Hematopoietic multipotent progenitor cell treated with erythropoietin and hydrocortisone succinate and interleukin-3 and kit ligand, for 15 days (in vitro differentiated cells): ENCODE data around the gene ZC3HAV1L.
A peak's percentile ranks its signal among the peaks of the same experiment; 100 is the strongest.
"Not testable (repeated sequence)": the region's sequence is repeated elsewhere in the genome, so short reads cannot be mapped to it uniquely, and the experiment has no call there.

ENCODE experiments used
- DNase-seq: peaks from one replicate; pipeline ENCODE4 v3.0.0-alpha.2; 2015; ENCODE audit warnings: low spot score

The ZC3HAV1L gene

DNA sequence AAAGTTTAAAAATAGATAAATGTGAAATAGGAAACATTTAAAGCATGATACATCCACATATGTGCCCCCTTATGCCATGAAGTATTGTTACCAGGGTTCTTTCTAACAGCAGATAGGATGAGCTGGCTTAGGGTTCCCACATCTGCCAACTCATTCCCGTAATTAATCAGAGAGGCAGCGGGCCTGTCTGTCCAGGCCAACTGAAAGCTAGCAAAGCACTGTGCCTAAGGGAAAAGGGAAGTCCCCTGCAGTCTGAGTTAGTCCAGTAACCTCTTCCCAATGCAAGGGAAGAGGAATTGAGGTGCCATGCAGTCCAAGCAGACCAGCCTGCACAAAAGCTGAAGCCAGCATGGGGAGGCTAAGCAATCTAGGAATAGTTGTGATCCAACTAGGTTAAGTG, 18.3 kb upstream of the ZC3HAV1L start:
- DNase-seq, result no peak

DNA sequence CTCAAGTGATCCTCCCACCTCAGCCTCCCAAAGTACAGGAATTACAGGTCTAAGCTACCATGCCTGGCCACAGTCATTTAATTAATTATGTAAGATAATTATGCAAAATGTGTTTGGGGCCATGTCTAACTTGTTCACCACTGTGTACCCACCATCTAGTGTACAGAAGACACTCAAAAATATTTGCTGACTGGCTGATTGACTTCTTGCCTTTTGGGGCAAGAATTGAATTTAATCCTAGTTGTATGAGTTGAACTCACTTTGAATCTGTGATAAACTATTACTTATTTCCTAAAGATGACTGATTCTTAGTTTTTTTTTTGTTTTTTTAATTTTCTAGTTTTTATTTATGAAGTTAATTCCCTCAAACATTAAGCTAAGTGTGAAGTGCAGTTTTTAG, 15.8 kb upstream of the ZC3HAV1L start:
- DNase-seq, result no peak

GRCh38 chr7:139049936-139050335, 14.1 kb upstream of the ZC3HAV1L start:
- no peak for DNase-seq

GRCh38 chr7:139049111-139049510, 13.3 kb upstream of the ZC3HAV1L start:
- DNase-seq, result no peak

GRCh38 chr7:139047970-139048369, 12.1 kb upstream of the ZC3HAV1L start:
- peak; percentile 51 for DNase-seq

DNA sequence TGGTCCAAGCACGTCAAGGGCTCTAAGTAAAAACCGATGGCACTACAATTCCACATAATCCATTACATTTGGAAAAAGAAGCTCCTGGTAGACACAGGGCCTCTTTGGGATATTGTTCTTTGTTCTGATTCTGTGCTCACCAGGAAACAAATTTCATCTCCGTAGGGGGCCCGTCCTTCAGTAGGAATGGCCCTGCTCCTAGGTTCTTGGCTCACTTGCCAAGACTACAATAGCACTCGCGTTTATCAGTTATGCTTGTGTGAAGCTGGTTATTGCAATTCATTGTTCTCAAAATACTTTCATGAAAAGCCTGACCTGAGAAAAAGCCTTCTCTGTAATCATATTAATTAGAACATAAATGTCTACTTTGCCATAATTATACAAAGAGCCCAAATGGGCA, 10.3 kb upstream of the ZC3HAV1L start:
- no peak for DNase-seq

DNA sequence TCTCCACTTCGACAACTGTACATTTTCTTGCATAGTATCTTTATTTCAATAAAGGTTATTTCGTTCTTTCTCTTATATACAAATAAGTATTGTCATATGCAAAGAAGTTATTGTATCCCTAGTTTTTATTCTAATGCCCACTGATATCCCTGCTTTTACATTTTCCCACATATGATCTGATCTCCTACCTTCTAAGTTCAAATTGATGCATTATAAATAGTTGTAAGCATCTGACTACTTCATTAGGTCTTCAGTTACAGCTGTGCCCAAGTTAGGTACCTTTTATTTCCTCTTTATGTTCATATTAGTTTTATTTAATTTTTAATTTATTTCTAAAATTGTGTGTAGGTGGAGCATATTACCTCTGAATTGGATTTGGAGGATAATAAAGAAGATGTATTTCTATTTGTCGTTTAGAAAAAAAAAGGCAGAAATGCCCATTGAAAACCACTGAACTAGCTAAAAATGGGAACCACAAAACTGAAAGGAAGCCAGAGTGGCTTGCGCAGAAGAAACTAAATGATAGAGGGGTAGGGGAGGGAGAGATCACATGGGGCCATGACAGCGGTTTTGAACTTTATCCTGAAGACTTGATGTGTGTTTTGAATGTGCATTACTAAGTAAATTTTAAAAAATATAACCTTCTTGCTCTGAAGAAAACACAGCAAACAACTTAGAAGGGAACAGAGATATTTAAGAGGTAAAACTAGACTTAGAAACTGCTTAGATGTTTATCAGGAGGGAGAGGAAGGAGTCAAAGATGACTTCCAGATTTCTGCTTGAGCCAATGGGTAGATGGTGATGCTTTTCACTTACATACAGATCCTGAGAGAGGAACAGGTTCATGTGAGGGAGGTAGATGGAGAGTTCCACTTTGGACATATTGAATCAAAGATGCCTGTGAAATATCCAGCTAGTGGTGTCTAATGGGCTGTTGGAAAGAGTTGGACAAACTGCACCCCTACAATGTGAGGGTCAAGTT, 9.3 kb upstream of the ZC3HAV1L start:
- DNase-seq, result peak; percentile 22

DNA sequence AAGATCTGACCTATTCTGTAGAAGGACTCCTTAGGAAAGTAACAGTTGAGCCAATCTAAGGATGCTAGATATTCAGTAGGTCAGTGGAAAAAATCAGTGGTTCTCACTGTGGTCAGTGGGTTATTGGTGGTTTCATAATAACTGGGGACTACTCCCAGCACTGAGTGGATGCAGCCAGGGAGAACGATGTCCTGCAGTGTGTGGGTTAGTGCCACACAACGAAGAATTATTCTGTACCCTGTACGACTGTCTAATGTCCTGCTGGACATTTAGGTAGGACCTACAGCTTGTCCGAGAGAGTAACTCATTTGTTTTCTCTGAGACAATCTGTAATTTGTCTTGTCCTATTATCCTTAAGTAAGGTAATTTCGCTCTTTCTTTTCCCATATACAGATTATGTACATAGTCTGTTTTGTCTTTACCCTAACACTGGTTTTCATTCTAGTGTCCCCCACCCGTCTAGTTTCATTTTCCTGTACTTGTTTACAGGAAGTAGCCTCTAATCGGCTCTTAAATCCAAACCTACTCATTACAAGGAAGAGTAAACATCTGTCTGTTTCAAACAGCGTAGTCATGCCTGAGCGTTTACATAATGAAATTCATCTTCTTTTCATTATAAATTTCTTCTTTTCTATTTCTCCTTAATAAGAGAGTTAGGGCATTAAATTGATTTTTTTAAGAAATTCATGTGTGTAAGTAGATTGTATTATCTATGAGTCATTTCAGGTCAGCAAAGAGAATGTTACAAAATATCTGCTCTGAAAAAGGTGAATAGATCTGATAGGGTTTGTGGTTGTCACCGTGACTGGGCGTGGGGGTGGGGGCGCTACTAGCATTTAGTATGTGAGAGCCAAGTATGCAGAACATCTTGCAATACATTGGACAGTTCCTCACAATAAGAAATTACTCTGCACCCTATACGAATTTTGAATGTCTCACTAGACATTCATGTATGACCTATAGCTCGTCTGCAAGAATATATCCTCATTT, 8.3 kb upstream of the ZC3HAV1L start:
- peak; percentile 71 for DNase-seq

GRCh38 chr7:139041378-139042085, 5.7 kb upstream of the ZC3HAV1L start:
- no peak for DNase-seq

DNA sequence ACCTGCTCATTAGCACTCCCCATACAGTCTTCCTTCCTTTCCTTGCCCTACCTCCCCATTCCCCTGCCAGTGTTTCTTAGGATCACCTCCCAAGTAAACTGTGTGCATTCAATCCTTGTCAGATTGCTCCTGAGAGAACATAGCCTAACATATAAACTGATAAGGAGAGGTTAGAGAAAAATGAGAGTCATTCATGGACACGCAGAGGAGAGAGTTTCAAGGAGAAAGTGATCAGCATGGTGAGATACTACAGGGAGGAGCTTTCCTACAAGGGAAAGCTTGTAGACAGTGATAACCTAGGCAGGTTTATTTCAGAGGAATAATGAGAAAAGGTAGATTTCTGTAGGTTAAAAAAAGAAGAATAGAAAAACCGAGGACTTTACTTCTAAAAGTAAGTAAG, 2.8 kb upstream of the ZC3HAV1L start:
- DNase-seq, result no peak

- DNase-seq, result no peak
These were observed 1.1 kb upstream of the ZC3HAV1L start for GRCh38 chr7:139036901-139037300.

- no peak for DNase-seq
These were observed 822 bp downstream of the ZC3HAV1L start for GRCh38 chr7:139034855-139035585.

DNA sequence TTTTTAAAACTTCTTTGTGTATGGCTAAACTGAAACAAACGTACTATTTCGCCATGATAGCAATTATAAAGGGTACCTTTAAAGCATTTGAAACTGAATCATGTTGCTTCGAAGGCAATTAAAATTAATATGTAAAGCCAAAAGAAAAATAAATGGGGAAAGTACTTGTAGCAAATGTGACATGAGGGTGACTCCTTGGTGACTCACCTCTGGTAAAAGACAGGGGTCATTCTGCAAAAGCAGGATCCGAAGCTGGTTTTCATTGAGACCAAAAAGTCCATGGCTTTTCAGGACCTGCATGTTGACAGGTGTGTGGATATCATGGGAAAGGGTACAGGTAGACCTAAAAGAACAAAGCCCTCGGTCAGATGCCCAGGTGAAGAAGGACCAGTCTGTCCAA, 1.5 kb downstream of the ZC3HAV1L start:
- DNase-seq, result no peak

GRCh38 chr7:139033346-139034114, 2.3 kb downstream of the ZC3HAV1L start:
- no peak for DNase-seq

DNA sequence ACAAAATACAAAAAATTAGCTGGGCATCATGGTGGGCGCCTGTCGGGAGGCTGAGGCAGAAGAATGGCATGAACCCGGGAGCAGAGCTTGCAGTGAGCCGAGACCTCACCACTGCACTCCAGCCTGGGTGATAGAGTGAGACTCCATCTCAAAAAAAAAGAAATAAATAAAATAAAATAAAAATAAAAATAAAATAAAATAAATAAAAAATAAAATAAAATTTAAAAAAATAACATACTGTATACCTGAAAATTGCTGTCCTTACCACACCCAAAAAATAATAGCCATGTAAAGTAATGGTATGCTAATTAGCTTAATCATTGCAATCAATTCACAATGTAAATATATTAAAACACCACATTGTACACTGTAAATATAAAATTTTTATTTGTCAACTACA, 3.4 kb downstream of the ZC3HAV1L start:
- DNase-seq, result no peak

DNA sequence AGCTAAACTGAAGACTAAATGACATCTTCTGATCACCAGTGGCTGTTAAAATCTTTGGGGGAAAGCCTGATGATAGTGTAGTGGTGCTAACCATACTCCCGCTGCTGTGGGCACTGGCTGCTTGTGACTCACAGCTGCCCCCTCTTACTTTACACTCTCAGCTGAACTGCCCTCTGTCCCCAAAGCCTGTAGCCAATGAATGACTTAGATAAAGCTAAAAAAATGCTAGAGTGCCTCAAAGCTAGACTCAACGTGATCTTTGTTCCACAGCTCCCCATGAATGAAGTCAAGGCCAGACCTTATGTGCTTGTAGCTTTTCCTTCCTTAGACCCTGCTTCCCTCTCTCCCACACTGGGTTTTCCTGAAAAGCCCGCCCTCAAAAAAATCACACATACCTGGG, 6.5 kb downstream of the ZC3HAV1L start:
- DNase-seq, result no peak

GRCh38 chr7:139026551-139026950, 9.3 kb downstream of the ZC3HAV1L start:
- DNase-seq, result no peak

- DNase-seq, result not testable (repeated sequence)
These were observed 10.0 kb downstream of the ZC3HAV1L start for GRCh38 chr7:139025861-139026260.

- DNase-seq, result no peak
These were observed 12.8 kb downstream of the ZC3HAV1L start for GRCh38 chr7:139023076-139023475.

DNA sequence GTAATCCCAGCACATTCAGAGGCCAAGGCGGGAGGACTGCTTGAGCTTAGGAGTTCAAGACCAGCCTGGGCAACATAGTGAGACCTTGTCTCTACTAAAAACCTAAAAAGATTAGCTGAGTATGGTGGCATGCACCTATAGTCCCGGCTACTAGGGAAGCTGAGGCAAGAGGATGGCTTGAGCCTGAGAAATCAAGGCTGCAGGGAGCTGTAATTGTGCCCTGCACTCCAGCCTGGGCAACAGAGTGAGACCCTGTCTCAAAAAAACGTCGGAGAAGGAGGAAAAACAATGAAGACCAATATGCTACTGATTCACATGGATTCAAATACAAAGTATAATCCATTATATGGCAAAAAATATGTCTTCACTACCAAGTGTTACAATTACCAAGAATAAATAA, 13.6 kb downstream of the ZC3HAV1L start:
- no peak for DNase-seq

DNA sequence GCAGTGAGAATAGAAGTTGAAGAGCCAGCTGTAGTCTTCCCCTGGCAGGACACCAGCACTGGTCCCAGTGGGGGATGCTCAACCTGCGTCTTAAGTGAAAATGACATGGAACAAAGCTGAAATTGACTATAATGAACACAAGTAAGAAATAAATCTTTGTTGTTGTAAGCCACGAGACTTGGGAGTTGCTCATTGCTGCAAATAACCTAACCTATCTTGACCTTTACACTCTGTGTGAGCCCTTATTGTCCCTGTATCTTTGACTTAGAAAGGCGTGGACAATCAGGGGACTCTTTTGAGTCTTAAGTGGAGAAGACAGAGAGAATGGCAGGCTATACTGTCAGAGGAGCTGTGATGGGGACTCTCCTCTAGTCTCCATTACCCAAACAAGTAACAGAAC, 16.9 kb downstream of the ZC3HAV1L start:
- no peak for DNase-seq
